IMR-90 (cell line): ENCODE results near the gene DLL3. TPM values are rescaled to one million over a fixed set of nuclear protein-coding genes. Genes with fewer than 3 reads are reported as not detected.
A peak's percentile ranks its signal among the peaks of the same experiment; 100 is the strongest.

Experiments
- ATAC-seq: fragments of 200-7000 bp; cut with Tn5 transposase; 2 replicates; pipeline ENCODE4 v1.9.1; 2020; ENCODE audit warnings: low read depth, mild to moderate bottlenecking, moderate library complexity
- BruUV-seq: library from RNA; stranded (reverse); fragments of 400-500 nt; replicated peaks from 2 replicates; lab custom pipeline; 2021; lab: Mats Ljungman, UMichigan
- CTCF ChIA-PET: fragments of 300-600 bp; formaldehyde crosslinking; extraction: SDS; loops from one replicate; lab custom pipeline; 2021; ENCODE audit warnings: antibody characterized with exemption; lab: Yijun Ruan, JAX
- POLR2A ChIA-PET: fragments of 300-600 bp; sonication (Branson Sonifier 250); formaldehyde crosslinking; loops from one replicate; lab custom pipeline; 2022; ENCODE audit warnings: antibody characterized with exemption; ENCODE audit not compliant: unreplicated experiment; lab: Charles Lee
- DNase-seq: peaks from one replicate; pipeline ENCODE4 v3.0.0; 2013
- H2AFZ ChIP-seq: replicated peaks from 2 replicates; pipeline ENCODE3; 2013; ENCODE audit warnings: low read length, mild to moderate bottlenecking; ENCODE audit not compliant: poor library complexity
- H2AK5ac ChIP-seq: 2 replicates; pipeline ENCODE4 v1.6.1; 2013; ENCODE audit warnings: low read depth, low read length, inconsistent platforms
- H2AK9ac ChIP-seq: replicated peaks from 2 replicates; pipeline ENCODE3; 2013; ENCODE audit warnings: mild to moderate bottlenecking, low read depth, low read length, moderate library complexity; ENCODE audit not compliant: poor library complexity
- H2BK120ac ChIP-seq: 2 replicates; pipeline ENCODE4 v1.6.1; 2013; ENCODE audit warnings: low read depth, low read length, inconsistent platforms
- H2BK15ac ChIP-seq: 3 replicates; pipeline ENCODE4 v1.6.1; 2013; ENCODE audit warnings: low read depth, low read length, inconsistent platforms
- H2BK20ac ChIP-seq: 2 replicates; pipeline ENCODE4 v1.6.1; 2013; ENCODE audit warnings: low read depth, mild to moderate bottlenecking, inconsistent platforms, low read length, moderate library complexity
- H2BK5ac ChIP-seq: 2 replicates; pipeline ENCODE4 v1.6.1; 2013; ENCODE audit warnings: mild to moderate bottlenecking, low read depth, low read length, inconsistent platforms; ENCODE audit not compliant: poor library complexity, severe bottlenecking
- H3K14ac ChIP-seq: replicated peaks from 2 replicates; pipeline ENCODE4 v1.6.1; 2013; ENCODE audit warnings: low read depth, low read length, inconsistent platforms
- H3K18ac ChIP-seq: 2 replicates; pipeline ENCODE4 v1.6.1; 2013; ENCODE audit warnings: low read depth, low read length, control low read depth
- H3K23ac ChIP-seq: 2 replicates; pipeline ENCODE4 v1.6.1; 2013; ENCODE audit warnings: low read depth, low read length, inconsistent platforms
- H3K27ac ChIP-seq: 2 replicates; pipeline ENCODE4 v1.5.1; 2013; ENCODE audit warnings: mild to moderate bottlenecking, control low read depth, low read length; ENCODE audit not compliant: insufficient read depth
- H3K27me3 ChIP-seq: 2 replicates; pipeline ENCODE4 v1.6.1; 2013; ENCODE audit warnings: low read length; ENCODE audit not compliant: control insufficient read depth, insufficient read depth
- H3K36me3 ChIP-seq: 2 replicates; pipeline ENCODE4 v1.6.1; 2013; ENCODE audit warnings: low read length, mixed read lengths; ENCODE audit not compliant: control insufficient read depth, insufficient read depth
- H3K4ac ChIP-seq: 2 replicates; pipeline ENCODE4 v1.6.1; 2013; ENCODE audit warnings: low read depth, low read length, inconsistent platforms
- H3K4me1 ChIP-seq: 2 replicates; pipeline ENCODE4 v1.6.1; 2013; ENCODE audit warnings: low read length, mixed read lengths; ENCODE audit not compliant: control insufficient read depth, insufficient read depth
- H3K4me2 ChIP-seq: 2 replicates; pipeline ENCODE4 v1.6.1; 2013; ENCODE audit warnings: low read depth, mild to moderate bottlenecking, control low read depth, low read length, moderate library complexity
- H3K4me3 ChIP-seq: 2 replicates; pipeline ENCODE4 v1.5.1; 2013; ENCODE audit warnings: low read depth, mild to moderate bottlenecking, control low read depth, low read length, moderate library complexity; ENCODE audit not compliant: insufficient read depth
- H3K56ac ChIP-seq: 2 replicates; pipeline ENCODE4 v1.6.1; 2013; ENCODE audit warnings: low read length, inconsistent platforms; ENCODE audit not compliant: insufficient read depth; ENCODE audit errors: extremely low read depth
- H3K79me1 ChIP-seq, 2 experiments: 2 replicates each; pipeline ENCODE4 v1.6.1; 2013; ENCODE audit warnings: low read length in 2 of 2, inconsistent platforms in 1 of 2, low read depth in 1 of 2
- H3K9ac ChIP-seq: 2 replicates; pipeline ENCODE4 v1.6.1; 2013; ENCODE audit warnings: low read depth, low read length, control low read depth
- H3K9me1 ChIP-seq: 2 replicates; pipeline ENCODE4 v1.6.1; 2013; ENCODE audit warnings: low read length, inconsistent platforms; ENCODE audit not compliant: insufficient read depth
- H3K9me3 ChIP-seq: 2 replicates; pipeline ENCODE4 v1.6.1; 2013; ENCODE audit warnings: low read length; ENCODE audit not compliant: control insufficient read depth, insufficient read depth
- H4K20me1 ChIP-seq: 2 replicates; pipeline ENCODE4 v1.6.1; 2013; ENCODE audit warnings: low read length, inconsistent platforms; ENCODE audit not compliant: insufficient read depth
- H4K5ac ChIP-seq: 2 replicates; pipeline ENCODE4 v1.6.1; 2013; ENCODE audit warnings: mild to moderate bottlenecking, low read depth, low read length, control low read depth
- H4K8ac ChIP-seq, 2 experiments: 2 replicates each; pipeline ENCODE4 v1.6.1; 2013; ENCODE audit warnings: low read depth in 2 of 2, low read length in 2 of 2, control low read depth in 1 of 2, inconsistent platforms in 1 of 2
- H4K91ac ChIP-seq: 2 replicates; pipeline ENCODE4 v1.6.1; 2013; ENCODE audit warnings: low read depth, low read length, inconsistent platforms; ENCODE audit not compliant: insufficient read depth
- BHLHE40 ChIP-seq: fragments of 150-350 bp; IDR thresholded peaks from 2 replicates; pipeline ENCODE4 v1.6.1; 2016; ENCODE audit warnings: mild to moderate bottlenecking, low read depth, low read length
- CEBPB ChIP-seq: IDR thresholded peaks from 2 replicates; pipeline ENCODE4 v1.6.1; 2012; ENCODE audit warnings: low read depth, low read length, improper control_type of control experiment
- CHD1 ChIP-seq: IDR thresholded peaks from 2 replicates; pipeline ENCODE4 v1.6.1; 2012; ENCODE audit warnings: low read depth, low read length, improper control_type of control experiment
- FOS ChIP-seq: fragments of 150-350 bp; IDR thresholded peaks from 2 replicates; pipeline ENCODE4 v1.6.1; 2016; ENCODE audit warnings: low read depth, low read length
- MAFK ChIP-seq: IDR thresholded peaks from 2 replicates; pipeline ENCODE4 v1.6.1; 2012; ENCODE audit warnings: low read depth, low read length, improper control_type of control experiment
- MXI1 ChIP-seq: IDR thresholded peaks from 2 replicates; pipeline ENCODE4 v1.6.1; 2012; ENCODE audit warnings: low read depth, mild to moderate bottlenecking, low read length, moderate library complexity, borderline replicate concordance
- NFE2L2 ChIP-seq: fragments of 150-350 bp; IDR thresholded peaks from 2 replicates; pipeline ENCODE4 v1.6.1; 2016; ENCODE audit warnings: low read depth, mild to moderate bottlenecking, low read length
- RAD21 ChIP-seq: IDR thresholded peaks from 2 replicates; pipeline ENCODE4 v1.6.1; 2012; ENCODE audit warnings: low read length, improper control_type of control experiment
- SMC3 ChIP-seq: fragments of 150-350 bp; IDR thresholded peaks from 2 replicates; pipeline ENCODE4 v1.6.1; 2016; ENCODE audit warnings: low read depth, mild to moderate bottlenecking, antibody characterized with exemption, low read length, moderate library complexity
- WGBS, 2 experiments: methylation state at CpG; one replicate each; pipeline versions ENCODE4 v1.1.5 to v1.1.7; 2013; ENCODE audit warnings: missing lambda C conversion rate in 2 of 2; ENCODE audit not compliant: insufficient read length in 1 of 2; ENCODE audit errors: extremely low coverage in 2 of 2; 5-methylcytosine and 5-hydroxymethylcytosine counted together
- dilution Hi-C: fragments of 300-500 bp; cut with HindIII; formaldehyde crosslinking; loops from one replicate; pipeline ENCODE4 v1.14.3; 2018; ENCODE audit warnings: low sequenced_read_pairs; ENCODE audit not compliant: unreplicated experiment
- in situ Hi-C: fragments of 300-500 bp; cut with MboI; formaldehyde crosslinking; loops from 3 replicates; pipeline ENCODE4 v1.14.3; 2019; ENCODE audit warnings: low sequenced_read_pairs, inconsistent platforms, mixed read lengths
- intact Hi-C: fragments of 100-400 bp; cut with micrococcal nuclease; formaldehyde crosslinking; loops from 2 replicates; pipeline ENCODE4 v1.10.0; 2022
- polyA plus RNA-seq, 3 experiments: library from polyadenylated mRNA; depleted of rRNA; stranded (reverse); fragments of >200 nt; gene quantifications; 2 replicates each; pipeline ENCODE4 v1.2.3, GENCODE V29; 2012; ENCODE audit warnings: low replicate concordance in 1 of 3
- total RNA-seq: library from RNA; depleted of rRNA; stranded (reverse); fragments of >200 nt; gene quantifications from 2 replicates; pipeline ENCODE4 v1.2.3, GENCODE V29; 2012
- TF ChIP-seq, protein P1 (sequence below): conservative IDR thresholded peaks from 2 replicates; pipeline ENCODE4 v1.5.1; 2012; ENCODE audit warnings: mild to moderate bottlenecking, low read depth, low read length, improper control_type of control experiment
- TF ChIP-seq, protein P2 (sequence below): fragments of 150-350 bp; IDR thresholded peaks from 2 replicates; pipeline ENCODE4 v1.6.1; 2017; ENCODE audit warnings: mild to moderate bottlenecking, antibody characterized with exemption, low read length, low read depth

DLL3 gene
- total and polyA plus RNA-seq, 2 of the 4 experiments (the other 2 are of a cell fraction) = 0.36 to 1.3 TPM

DNA sequence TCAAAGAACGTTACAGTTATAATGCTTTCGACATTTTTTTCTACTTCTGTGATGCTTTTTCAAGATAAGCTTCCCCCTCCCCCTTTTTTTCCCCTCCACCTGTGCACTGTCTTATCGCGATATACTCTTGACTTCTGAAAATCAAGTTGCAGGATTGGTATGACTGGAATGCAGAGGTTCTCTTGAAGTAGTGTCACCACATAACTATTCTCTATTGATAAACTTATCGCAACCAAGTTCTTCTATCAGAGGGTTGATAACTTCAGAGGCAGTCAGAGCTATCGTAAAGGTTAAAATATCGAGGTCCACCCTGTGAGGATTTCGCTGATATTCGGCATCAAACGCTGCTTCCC, 40.4 kb downstream of the DLL3 start:
- no peak overlapping the region for H2BK15ac ChIP-seq
- no peak overlapping the region for H2BK20ac ChIP-seq
- peak overlapping the region; percentile 89 for H3K4me3 ChIP-seq
- peak overlapping the region; percentile 63 for H3K18ac ChIP-seq
- ATAC-seq (peak; percentile 3), DNase-seq (peak; percentile 54)
- peaks cover 3% of the 10 kb centered on the region; the same call in 1 of the 2 replicates for H4K20me1 ChIP-seq
- peak overlapping the region; percentile 30; the same call in 1 of the 2 replicates for H4K91ac ChIP-seq
- no peaks in the 10 kb centered on the region for H3K9me1 ChIP-seq
- peak overlapping the region; percentile 88 for H3K4ac ChIP-seq
- intact Hi-C loops = no loop called here
- H3K23ac ChIP-seq = peak overlapping the region; percentile 98
- H3K79me1 ChIP-seq = peaks cover 0 to 25% of the 10 kb centered on the region in 2 experiments; a peak in 3 of 4 replicates
- H3K56ac ChIP-seq = peak overlapping the region; percentile 92
- dilution Hi-C loops = no loop called here
- peak overlapping the region; percentile 91 for H3K27ac ChIP-seq
- H3K36me3 ChIP-seq = no peaks in the 10 kb centered on the region
- CTCF ChIA-PET = interaction anchor here (1.8 kb wide), 1 partner anchor 99 kb away, joined by 8 read pairs; no protein-coding TSS in a partner anchor
- TF ChIP-seq RAD21 = no peak
- no peak for TF ChIP-seq MXI1
- no peak for TF ChIP-seq FOS
- TF ChIP-seq MAFK = no peak
- no peak for TF ChIP-seq SMC3
- no peak for TF ChIP-seq BHLHE40
- no peak for TF ChIP-seq NFE2L2
- TF ChIP-seq, protein P1, sequence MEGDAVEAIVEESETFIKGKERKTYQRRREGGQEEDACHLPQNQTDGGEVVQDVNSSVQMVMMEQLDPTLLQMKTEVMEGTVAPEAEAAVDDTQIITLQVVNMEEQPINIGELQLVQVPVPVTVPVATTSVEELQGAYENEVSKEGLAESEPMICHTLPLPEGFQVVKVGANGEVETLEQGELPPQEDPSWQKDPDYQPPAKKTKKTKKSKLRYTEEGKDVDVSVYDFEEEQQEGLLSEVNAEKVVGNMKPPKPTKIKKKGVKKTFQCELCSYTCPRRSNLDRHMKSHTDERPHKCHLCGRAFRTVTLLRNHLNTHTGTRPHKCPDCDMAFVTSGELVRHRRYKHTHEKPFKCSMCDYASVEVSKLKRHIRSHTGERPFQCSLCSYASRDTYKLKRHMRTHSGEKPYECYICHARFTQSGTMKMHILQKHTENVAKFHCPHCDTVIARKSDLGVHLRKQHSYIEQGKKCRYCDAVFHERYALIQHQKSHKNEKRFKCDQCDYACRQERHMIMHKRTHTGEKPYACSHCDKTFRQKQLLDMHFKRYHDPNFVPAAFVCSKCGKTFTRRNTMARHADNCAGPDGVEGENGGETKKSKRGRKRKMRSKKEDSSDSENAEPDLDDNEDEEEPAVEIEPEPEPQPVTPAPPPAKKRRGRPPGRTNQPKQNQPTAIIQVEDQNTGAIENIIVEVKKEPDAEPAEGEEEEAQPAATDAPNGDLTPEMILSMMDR = no peak
- TF ChIP-seq, protein P2, sequence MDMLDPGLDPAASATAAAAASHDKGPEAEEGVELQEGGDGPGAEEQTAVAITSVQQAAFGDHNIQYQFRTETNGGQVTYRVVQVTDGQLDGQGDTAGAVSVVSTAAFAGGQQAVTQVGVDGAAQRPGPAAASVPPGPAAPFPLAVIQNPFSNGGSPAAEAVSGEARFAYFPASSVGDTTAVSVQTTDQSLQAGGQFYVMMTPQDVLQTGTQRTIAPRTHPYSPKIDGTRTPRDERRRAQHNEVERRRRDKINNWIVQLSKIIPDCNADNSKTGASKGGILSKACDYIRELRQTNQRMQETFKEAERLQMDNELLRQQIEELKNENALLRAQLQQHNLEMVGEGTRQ = no peak
- no peak for TF ChIP-seq CEBPB
- no peak for TF ChIP-seq CHD1
- H2AK9ac ChIP-seq = peak overlapping the region; percentile 76
- peak overlapping the region; percentile 94 for H2BK5ac ChIP-seq
- H4K5ac ChIP-seq = peak overlapping the region; percentile 46; the same call in 1 of the 2 replicates
- POLR2A ChIA-PET = interaction anchor here (0.6 kb wide), 1 partner anchor 294 kb away, joined by 3 read pairs; no protein-coding TSS in a partner anchor
- no peak overlapping the region for H2BK120ac ChIP-seq
- peak overlapping the region; percentile 92 for H3K14ac ChIP-seq
- no peaks in the 10 kb centered on the region for H3K9me3 ChIP-seq
- 0 out of 2 replicates have a peak overlapping the region, but pooled peaks have one; percentile 69 for H2AK5ac ChIP-seq
- peak overlapping the region; percentile 99 for H3K9ac ChIP-seq
- H4K8ac ChIP-seq = peak overlapping the region; percentile 13 to 65; a peak in 3 of 4 replicates
- TSS peak; percentile 80 for BruUV-seq
- H2AFZ ChIP-seq = peak overlapping the region; percentile 100
- H3K4me1 ChIP-seq = no peaks in the 10 kb centered on the region
- in situ Hi-C loops = no loop called here
- 0% methylated on average over 5 of the region's 10 CpGs; no CpG with 5 or more reads in 1 of the 2 experiments for WGBS, 2 experiments
- peak overlapping the region; percentile 95 for H3K4me2 ChIP-seq
- H3K27me3 ChIP-seq = no peaks in the 10 kb centered on the region
